Thyroid gland (tissue), 4 donors: ENCODE measurements around the gene CASP3. TPM values are rescaled to one million over a fixed set of nuclear protein-coding genes. Genes with fewer than 3 reads are reported as not detected.
"Not testable (repeated sequence)": the region's sequence is repeated elsewhere in the genome, so short reads cannot be mapped to it uniquely, and the experiment has no call there.

Experiments
- DNase-seq, 2 donors: peaks; one replicate each; pipeline ENCODE4 v3.0.0-alpha.2; 2019
- H3K27ac ChIP-seq, 3 donors: fragments of 200-600 bp; sonication (generic); 1 replicate in 2 of 3; 2 replicates in 1 of 3; pipeline ENCODE4 v1.5.1; 2016 to 2019; ENCODE audit warnings: mild to moderate bottlenecking in 1 of 3, moderate library complexity in 1 of 3
- H3K27me3 ChIP-seq: fragments of 200-600 bp; sonication (generic); one replicate; pipeline ENCODE4 v1.5.1; 2019
- H3K36me3 ChIP-seq, 2 donors: fragments of 200-600 bp; sonication (generic); one replicate each; pipeline ENCODE4 v1.5.1; 2016 to 2019
- H3K4me1 ChIP-seq, 2 donors: fragments of 200-600 bp; sonication (generic); one replicate each; pipeline ENCODE4 v1.5.1; 2017 to 2019
- H3K4me3 ChIP-seq, 3 donors: fragments of 200-600 bp; sonication (generic); replicated peaks in 1 of 3; 1 replicate in 2 of 3; 2 replicates in 1 of 3; pipeline ENCODE4 v1.5.1; 2016; ENCODE audit warnings: mild to moderate bottlenecking in 1 of 3
- H3K9me3 ChIP-seq: fragments of 200-600 bp; sonication (generic); one replicate; pipeline ENCODE4 v1.5.1; 2017
- POLR2A ChIP-seq, 2 donors: fragments of 450-650 bp; IDR thresholded peaks; one replicate each; pipeline ENCODE4 v1.6.1; 2017; ENCODE audit warnings: antibody characterized with exemption in 2 of 2, mild to moderate bottlenecking in 2 of 2, moderate library complexity in 1 of 2
- WGBS, 2 donors: methylation state at CpG; one replicate each; pipeline ENCODE4 v1.1.5; 2017; 5-methylcytosine and 5-hydroxymethylcytosine counted together
- intact Hi-C: fragments of 100-400 bp; cut with DNase I; formaldehyde crosslinking; loops from one replicate; pipeline ENCODE4 v1.15.1; 2023
- total RNA-seq, 4 donors: library from RNA; depleted of rRNA; stranded (reverse); fragments of >200 nt; gene quantifications; one replicate each; pipeline ENCODE4 v1.2.3, GENCODE V29; 2016
- TF ChIP-seq, protein P1 (sequence below), 6 experiments: fragments of 200-600 bp in 3 of 6; fragments of 450-650 bp in 3 of 6; sonication (generic) in 3 of 6; IDR thresholded peaks; one replicate each; pipeline ENCODE4 v1.5.1; 2016 to 2019; ENCODE audit warnings: antibody characterized with exemption in 6 of 6, mild to moderate bottlenecking in 2 of 6, inconsistent platforms in 1 of 6, moderate library complexity in 1 of 6

Gene CASP3
- total RNA-seq, 4 donors from 2014 or later = 10.1 to 23.6 (median 15.7) TPM

DNA sequence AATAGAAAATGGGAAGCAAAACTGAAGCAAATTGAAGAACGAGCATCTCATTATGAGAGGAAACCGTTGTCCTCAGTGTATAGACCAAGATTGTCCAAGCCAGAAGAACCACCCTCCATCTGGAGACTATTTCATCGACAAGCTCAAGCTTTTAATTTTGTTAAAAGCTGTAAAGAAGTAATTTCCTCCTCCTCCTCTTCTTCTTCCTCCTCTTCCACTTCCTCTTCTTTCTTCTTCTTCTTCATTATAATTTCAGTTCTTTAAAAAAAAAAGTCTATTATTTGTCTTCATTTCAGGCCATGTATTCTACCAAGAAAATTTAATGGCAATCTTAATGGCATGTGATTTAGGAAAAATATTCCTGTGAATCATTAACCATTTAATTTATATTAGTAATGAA, 7.9 kb upstream of the CASP3 start:
- WGBS, 2 donors = 88 to 90% methylated on average over 3 of the region's 3 CpGs
- intact Hi-C loops = no loop called here

DNA sequence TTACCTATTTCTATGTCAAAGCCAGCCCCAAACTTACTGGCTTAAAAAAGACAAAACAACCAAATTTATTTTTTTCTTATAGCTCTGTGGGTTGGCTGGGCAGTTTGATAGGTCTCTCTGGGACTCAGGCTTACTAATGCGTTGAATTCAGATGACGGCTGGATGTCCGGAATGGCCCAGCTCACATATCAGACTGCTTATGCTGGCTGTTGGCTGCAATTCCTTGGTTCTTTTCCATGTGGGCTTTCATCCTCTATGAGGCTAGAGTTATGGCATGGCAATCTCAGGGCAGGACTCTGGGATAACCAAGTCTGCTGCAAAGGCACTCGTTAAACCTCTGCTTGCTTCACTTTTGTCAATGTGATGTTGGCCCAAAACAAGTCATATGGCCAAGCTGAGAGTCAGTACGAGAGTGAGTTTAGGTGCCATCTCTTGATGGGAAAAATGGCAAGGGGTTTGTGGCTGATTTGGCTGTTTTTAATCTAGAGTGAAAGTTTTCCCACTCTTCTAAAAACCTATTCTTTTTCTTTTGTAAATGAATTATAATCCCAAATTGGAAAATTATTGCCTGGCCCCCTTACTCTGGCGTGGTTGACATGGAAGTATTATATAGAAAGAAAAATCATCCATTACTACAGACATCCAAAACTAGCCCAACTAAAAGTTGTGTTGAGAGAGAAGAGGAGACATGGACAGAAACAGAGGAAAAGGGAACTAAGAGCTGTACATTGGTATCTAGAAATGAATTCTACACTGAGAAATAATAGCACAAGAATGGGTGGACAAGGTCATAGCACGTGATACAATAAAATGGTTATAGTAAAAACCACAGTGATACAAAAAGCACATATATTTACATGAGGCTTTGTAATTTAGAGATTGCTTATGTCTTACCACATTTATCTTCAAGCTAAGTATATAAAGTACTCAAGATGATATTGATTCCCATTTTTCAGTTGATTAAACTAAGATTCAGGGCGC, 6.9 kb upstream of the CASP3 start:
- no peak overlapping the region for H3K4me3 ChIP-seq
- H3K27ac ChIP-seq = no peak overlapping the region
- no peaks in the 10 kb centered on the region for H3K36me3 ChIP-seq
- no peak for TF ChIP-seq POLR2A (IDR thresholded peaks at IDR 0.05)
- H3K4me1 ChIP-seq = no peaks in the 10 kb centered on the region
- no peak for DNase-seq
- 90 to 98% methylated on average over 8 of the region's 8 CpGs for WGBS, 2 donors
- H3K27me3 ChIP-seq = no peaks in the 10 kb centered on the region
- intact Hi-C loops = no loop called here
- no peaks in the 10 kb centered on the region for H3K9me3 ChIP-seq

More for the DNA sequence above, 7.9 kb upstream of the CASP3 start:
- DNase-seq = no peak
- Histone ChIP-seq H3K4me1 (no peaks in the 10 kb centered on the region), H3K4me3 (no peak overlapping the region), H3K27ac (no peak overlapping the region), H3K9me3 (no peaks in the 10 kb centered on the region), H3K27me3 (no peaks in the 10 kb centered on the region), H3K36me3 (no peaks in the 10 kb centered on the region)
- TF ChIP-seq, protein P1, sequence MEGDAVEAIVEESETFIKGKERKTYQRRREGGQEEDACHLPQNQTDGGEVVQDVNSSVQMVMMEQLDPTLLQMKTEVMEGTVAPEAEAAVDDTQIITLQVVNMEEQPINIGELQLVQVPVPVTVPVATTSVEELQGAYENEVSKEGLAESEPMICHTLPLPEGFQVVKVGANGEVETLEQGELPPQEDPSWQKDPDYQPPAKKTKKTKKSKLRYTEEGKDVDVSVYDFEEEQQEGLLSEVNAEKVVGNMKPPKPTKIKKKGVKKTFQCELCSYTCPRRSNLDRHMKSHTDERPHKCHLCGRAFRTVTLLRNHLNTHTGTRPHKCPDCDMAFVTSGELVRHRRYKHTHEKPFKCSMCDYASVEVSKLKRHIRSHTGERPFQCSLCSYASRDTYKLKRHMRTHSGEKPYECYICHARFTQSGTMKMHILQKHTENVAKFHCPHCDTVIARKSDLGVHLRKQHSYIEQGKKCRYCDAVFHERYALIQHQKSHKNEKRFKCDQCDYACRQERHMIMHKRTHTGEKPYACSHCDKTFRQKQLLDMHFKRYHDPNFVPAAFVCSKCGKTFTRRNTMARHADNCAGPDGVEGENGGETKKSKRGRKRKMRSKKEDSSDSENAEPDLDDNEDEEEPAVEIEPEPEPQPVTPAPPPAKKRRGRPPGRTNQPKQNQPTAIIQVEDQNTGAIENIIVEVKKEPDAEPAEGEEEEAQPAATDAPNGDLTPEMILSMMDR (IDR thresholded peaks at IDR 0.05) = no peak
- TF ChIP-seq POLR2A (IDR thresholded peaks at IDR 0.05) = no peak

DNA sequence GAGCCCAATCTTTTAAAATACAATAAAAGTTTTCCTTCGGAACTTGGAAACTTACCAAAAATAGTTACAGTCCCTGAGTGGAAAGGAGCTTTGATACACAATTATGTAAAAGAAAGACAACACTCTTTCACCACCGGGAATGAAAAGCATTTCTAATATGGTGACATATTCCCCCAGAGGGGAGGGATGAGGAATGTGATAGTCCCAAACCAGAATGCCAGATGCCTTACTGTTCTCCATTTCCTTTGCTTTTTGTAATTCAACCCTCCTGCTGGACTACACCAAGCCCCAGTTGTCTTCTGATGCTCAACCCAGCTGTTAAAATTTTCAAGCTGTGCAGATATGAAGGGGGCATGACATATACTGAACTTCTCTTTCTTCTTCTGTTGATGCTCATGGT, 4.4 kb upstream of the CASP3 start:
- H3K36me3 ChIP-seq = no peaks in the 10 kb centered on the region
- WGBS, 2 donors = 56 to 64% methylated on average over 2 of the region's 2 CpGs
- peaks cover 8 to 11% of the 10 kb centered on the region in 2 donors for H3K4me1 ChIP-seq
- H3K4me3 ChIP-seq = no peak overlapping the region
- no peak for TF ChIP-seq POLR2A (IDR thresholded peaks at IDR 0.05)
- TF ChIP-seq, protein P1 (IDR thresholded peaks at IDR 0.05) = no peak
- intact Hi-C loops = no loop called here
- DNase-seq = no peak
- H3K27me3 ChIP-seq = no peaks in the 10 kb centered on the region
- H3K27ac ChIP-seq = no peak overlapping the region
- no peaks in the 10 kb centered on the region for H3K9me3 ChIP-seq

DNA sequence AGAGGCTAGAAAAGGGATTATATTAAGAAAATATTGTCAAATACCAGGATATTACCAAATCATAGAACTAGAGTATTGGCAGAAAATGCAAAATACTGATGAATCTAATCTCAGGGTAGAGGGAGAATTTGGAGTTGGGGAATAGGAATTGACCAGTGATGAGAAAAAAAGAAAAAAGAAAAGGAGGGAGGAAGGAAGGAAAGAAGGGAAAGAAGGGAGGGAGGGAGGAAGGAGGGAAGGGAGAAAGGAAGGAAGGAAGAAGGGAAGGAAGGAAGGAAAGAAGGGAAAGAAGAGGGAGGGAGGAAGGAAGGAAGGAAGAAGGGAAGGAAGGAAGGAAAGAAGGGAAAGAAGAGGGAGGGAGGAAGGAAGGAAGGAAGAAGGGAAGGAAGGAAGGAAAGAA, 3.4 kb upstream of the CASP3 start:
- DNase-seq, H3K4me3 ChIP-seq, intact Hi-C loops, H3K9me3 ChIP-seq, H3K36me3 ChIP-seq, H3K27me3 ChIP-seq, H3K27ac ChIP-seq: not testable (repeated sequence)
- peaks cover 14 to 18% of the 10 kb centered on the region in 2 donors for H3K4me1 ChIP-seq

DNA sequence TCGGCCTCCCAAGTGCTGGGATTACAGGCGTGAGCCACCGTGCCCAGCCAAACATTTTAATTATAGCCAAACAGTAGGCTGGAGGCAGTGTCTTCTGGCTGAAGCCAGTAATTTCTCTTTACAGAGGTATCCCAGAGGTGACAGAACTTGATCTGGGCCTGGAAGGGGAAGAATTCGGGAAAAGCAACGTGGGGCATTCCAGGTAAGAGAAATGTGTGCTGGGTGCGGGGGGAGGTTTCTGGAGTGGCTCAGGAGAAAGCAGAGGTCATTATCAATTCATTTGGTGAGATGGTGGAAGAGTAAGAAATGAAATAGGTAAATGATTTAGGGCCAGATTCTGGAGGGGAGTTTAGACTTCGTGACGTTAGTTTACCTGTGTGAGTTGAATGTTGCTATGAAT, 2.7 kb upstream of the CASP3 start:
- intact Hi-C loops = no loop called here
- no peaks in the 10 kb centered on the region for H3K36me3 ChIP-seq
- no peak overlapping the region for H3K27ac ChIP-seq
- 92 to 95% methylated on average over 8 of the region's 8 CpGs for WGBS, 2 donors
- H3K27me3 ChIP-seq = no peaks in the 10 kb centered on the region
- no peak for DNase-seq
- TF ChIP-seq, protein P1 (IDR thresholded peaks at IDR 0.05) = no peak
- TF ChIP-seq POLR2A (IDR thresholded peaks at IDR 0.05) = no peak
- H3K9me3 ChIP-seq = no peaks in the 10 kb centered on the region
- peaks cover 21 to 22% of the 10 kb centered on the region in 2 donors for H3K4me1 ChIP-seq
- H3K4me3 ChIP-seq = no peak overlapping the region
